ENCODE results near the gene TARS1.

- TF ChIP-seq CTCF (IDR thresholded peaks at IDR 0.05 in 8 of 11, conservative IDR thresholded peaks at IDR 0.05 in 3 of 11) (no peak), POLR2A (IDR thresholded peaks at IDR 0.05) (no peak)
Observed at GRCh38 chr5:33490071-33490665, 49.4 kb downstream of the TARS1 start.
